Ishikawa (cell line): ENCODE data around the gene ATP2B2.
A peak's percentile ranks its signal among the peaks of the same experiment; 100 is the strongest.

Source experiments
- CEBPB ChIP-seq: IDR thresholded peaks from 2 replicates; pipeline ENCODE4 v1.6.1; 2012
- CREB1 ChIP-seq: IDR thresholded peaks from 2 replicates; pipeline ENCODE4 v1.6.1; 2012; ENCODE audit warnings: low read depth
- EGR1 ChIP-seq: IDR thresholded peaks from 2 replicates; pipeline ENCODE4 v1.6.1; 2012
- EP300 ChIP-seq: IDR thresholded peaks from 2 replicates; pipeline ENCODE4 v1.6.1; 2012; ENCODE audit warnings: borderline replicate concordance
- FOXM1 ChIP-seq: IDR thresholded peaks from 2 replicates; pipeline ENCODE4 v1.6.1; 2012; ENCODE audit warnings: low read depth, borderline replicate concordance
- NFIC ChIP-seq: IDR thresholded peaks from 2 replicates; pipeline ENCODE4 v1.6.1; 2012
- RAD21 ChIP-seq: IDR thresholded peaks from 2 replicates; pipeline ENCODE4 v1.6.1; 2012; ENCODE audit warnings: low read depth
- TAF1 ChIP-seq: IDR thresholded peaks from 2 replicates; pipeline ENCODE4 v1.6.1; 2012; ENCODE audit warnings: low read depth, mild to moderate bottlenecking
- TCF12 ChIP-seq: IDR thresholded peaks from 2 replicates; pipeline ENCODE4 v1.6.1; 2012; ENCODE audit warnings: low read depth
- TEAD4 ChIP-seq: IDR thresholded peaks from 2 replicates; pipeline ENCODE4 v1.6.1; 2012
- YY1 ChIP-seq: IDR thresholded peaks from 2 replicates; pipeline ENCODE4 v1.6.1; 2012; ENCODE audit warnings: low read depth
- ZBTB7A ChIP-seq: IDR thresholded peaks from 2 replicates; pipeline ENCODE4 v1.6.1; 2012; ENCODE audit warnings: low read depth
- TF ChIP-seq, protein P1 (sequence below): IDR thresholded peaks from 2 replicates; pipeline ENCODE4 v1.6.1; 2012
- TF ChIP-seq, protein P2 (sequence below): IDR thresholded peaks from 2 replicates; pipeline ENCODE4 v1.6.1; 2012
- TF ChIP-seq, protein P3 (sequence below): IDR thresholded peaks from 2 replicates; pipeline ENCODE4 v1.6.1; 2012; ENCODE audit warnings: low read depth, mild to moderate bottlenecking

Gene ATP2B2

DNA sequence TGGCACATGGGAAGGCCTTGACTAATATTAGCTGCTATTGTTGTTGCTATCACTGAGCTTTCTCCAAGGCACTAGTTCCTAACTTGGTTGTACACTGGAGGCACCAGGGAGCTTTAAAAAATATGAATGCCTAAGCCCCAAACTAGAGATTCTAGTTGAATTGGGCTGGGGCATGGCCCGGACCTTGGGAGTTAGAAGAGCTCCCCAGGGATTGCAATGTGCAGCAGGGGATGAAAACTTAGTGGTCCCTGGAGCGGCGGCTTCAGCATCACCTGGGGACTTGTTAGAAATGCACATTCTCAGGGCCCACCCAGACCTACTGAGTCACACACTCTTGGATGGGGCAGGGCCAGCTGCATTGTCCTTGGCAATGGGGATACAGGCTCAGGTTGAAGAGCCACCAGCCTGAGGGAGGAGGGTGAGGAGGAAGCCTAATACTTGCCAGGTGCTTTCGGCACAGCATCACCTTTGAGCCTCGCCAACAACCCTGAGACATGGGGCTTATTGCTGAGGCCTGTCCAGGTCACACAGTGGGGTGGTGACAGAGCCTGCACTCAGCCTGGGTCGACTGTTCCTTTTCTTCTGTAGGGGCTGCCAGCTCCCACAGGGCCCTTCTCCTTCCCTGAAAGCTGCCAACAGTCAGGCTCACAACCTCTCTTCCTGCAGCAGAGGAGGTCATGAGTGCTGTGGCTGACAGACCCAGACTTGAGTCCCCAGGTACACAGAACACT, 84.5 kb downstream of the ATP2B2 start:
- no peak for TF ChIP-seq CEBPB
- no peak for TF ChIP-seq EGR1
- TF ChIP-seq ZBTB7A: no peak

DNA sequence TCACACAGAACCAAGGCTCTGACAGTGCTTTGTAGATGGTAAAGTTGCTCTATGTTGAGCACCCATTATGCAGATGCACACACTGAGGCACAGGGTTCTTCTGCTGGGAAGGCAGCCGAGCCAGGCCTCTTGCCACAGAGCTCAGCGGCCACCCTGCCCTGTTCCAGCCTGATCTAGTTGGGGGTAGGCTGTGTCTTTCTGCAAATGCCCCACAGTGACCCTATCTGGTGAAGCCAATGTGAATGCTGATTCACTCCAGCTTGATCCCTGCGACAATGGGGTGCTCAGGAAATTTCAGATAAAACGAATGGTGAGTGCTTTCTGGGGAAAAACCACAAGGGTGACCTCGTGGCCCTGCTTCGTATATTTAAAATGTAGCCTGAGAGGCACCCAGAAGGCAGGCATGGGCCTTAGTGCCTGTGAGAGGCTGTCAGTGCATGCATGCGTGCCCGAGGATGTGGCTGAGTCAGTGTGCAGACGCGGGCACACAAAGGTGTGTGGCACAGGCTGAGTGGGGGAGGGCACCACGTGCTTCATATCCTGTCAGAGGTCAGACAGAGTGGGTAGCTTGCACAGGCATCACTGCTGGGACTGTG, 85.7 kb downstream of the ATP2B2 start:
- no peak for TF ChIP-seq RAD21
- TF ChIP-seq EP300: no peak
- no peak for TF ChIP-seq NFIC
- TF ChIP-seq FOXM1: no peak
- TF ChIP-seq CEBPB: no peak
- no peak for TF ChIP-seq TCF12
- TF ChIP-seq, protein P1, sequence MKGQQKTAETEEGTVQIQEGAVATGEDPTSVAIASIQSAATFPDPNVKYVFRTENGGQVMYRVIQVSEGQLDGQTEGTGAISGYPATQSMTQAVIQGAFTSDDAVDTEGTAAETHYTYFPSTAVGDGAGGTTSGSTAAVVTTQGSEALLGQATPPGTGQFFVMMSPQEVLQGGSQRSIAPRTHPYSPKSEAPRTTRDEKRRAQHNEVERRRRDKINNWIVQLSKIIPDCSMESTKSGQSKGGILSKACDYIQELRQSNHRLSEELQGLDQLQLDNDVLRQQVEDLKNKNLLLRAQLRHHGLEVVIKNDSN: no peak
- TF ChIP-seq, protein P2, sequence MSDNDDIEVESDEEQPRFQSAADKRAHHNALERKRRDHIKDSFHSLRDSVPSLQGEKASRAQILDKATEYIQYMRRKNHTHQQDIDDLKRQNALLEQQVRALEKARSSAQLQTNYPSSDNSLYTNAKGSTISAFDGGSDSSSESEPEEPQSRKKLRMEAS: no peak
- no peak for TF ChIP-seq CREB1
- no peak for TF ChIP-seq TEAD4
- no peak for TF ChIP-seq ZBTB7A
- TF ChIP-seq TAF1: no peak
- TF ChIP-seq YY1: no peak
- TF ChIP-seq, protein P3, sequence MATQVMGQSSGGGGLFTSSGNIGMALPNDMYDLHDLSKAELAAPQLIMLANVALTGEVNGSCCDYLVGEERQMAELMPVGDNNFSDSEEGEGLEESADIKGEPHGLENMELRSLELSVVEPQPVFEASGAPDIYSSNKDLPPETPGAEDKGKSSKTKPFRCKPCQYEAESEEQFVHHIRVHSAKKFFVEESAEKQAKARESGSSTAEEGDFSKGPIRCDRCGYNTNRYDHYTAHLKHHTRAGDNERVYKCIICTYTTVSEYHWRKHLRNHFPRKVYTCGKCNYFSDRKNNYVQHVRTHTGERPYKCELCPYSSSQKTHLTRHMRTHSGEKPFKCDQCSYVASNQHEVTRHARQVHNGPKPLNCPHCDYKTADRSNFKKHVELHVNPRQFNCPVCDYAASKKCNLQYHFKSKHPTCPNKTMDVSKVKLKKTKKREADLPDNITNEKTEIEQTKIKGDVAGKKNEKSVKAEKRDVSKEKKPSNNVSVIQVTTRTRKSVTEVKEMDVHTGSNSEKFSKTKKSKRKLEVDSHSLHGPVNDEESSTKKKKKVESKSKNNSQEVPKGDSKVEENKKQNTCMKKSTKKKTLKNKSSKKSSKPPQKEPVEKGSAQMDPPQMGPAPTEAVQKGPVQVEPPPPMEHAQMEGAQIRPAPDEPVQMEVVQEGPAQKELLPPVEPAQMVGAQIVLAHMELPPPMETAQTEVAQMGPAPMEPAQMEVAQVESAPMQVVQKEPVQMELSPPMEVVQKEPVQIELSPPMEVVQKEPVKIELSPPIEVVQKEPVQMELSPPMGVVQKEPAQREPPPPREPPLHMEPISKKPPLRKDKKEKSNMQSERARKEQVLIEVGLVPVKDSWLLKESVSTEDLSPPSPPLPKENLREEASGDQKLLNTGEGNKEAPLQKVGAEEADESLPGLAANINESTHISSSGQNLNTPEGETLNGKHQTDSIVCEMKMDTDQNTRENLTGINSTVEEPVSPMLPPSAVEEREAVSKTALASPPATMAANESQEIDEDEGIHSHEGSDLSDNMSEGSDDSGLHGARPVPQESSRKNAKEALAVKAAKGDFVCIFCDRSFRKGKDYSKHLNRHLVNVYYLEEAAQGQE: no peak
- TF ChIP-seq EGR1: no peak

DNA sequence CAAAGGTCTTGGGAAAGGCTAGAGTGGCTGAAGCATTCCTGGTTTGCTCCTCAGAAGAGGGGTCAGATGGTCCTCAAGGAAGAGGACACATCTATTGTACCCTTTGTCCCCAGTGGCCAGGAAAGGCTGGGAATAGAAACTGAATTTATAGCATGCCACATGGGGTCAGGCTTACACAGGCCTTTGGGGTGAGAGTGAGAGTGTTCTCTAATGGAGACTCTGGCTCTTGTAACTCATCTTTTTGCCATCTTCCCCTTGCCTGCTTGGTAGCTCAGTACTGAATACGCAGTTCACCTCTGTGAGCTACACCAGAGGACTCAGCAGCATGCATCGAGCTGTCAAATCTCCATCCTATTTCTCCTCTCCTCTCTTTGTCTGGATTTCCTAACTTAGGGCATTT, 87.5 kb downstream of the ATP2B2 start:
- TF ChIP-seq ZBTB7A (no peak), CREB1 (no peak), RAD21 (peak; percentile 45), EP300 (no peak)
- TF ChIP-seq, protein P2: no peak

DNA sequence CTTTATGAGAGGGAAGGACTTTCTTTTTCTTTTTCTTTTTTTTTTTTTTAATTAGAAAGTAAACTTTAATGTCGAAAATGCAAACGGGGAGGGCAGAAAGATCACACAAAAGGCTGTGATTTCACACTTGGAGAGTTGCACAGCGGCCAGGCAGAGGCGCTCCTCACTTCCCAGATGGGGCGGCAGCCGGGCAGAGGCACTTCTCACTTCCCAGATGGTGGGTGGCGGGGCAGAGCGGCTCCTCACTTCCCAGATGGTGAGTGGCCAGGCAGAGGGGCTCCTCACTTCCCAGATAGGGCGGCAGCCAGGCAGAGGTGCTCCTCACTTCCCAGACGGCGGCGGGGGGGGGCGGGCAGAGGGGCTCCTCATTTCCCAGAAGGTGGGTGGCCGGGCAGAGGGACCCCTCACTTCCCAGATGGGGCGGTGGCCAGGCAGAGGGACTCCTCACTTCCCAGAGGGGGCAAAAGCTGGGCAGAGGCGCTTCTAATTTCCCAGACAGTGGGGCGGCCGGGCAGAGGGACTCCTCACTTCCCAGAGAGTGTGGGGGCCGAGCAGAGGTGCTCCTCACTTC, 88.6 kb downstream of the ATP2B2 start:
- TF ChIP-seq TEAD4: no peak
- no peak for TF ChIP-seq CEBPB
- no peak for TF ChIP-seq CREB1
- no peak for TF ChIP-seq TCF12
- TF ChIP-seq EGR1: no peak

DNA sequence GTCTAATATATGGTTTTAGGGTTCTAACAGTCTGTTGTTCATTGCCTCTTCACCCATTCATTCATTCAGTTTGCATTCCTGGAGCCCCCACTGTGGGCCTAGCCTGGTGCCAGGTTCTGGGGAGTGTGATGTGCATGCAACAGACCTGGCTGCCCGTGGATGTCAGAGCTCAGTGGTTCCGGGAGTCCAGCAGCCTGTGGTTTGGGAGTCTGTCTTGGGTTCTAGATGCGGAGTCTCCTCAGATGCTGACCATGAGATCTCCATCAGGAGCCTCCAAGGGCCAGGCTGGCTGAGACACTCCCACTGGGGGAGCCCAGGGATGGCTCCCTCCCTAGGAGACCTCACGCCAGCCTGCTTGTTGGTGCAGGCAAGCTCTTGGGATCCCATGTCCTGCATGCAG, 92.3 kb downstream of the ATP2B2 start:
- no peak for TF ChIP-seq ZBTB7A
- no peak for TF ChIP-seq YY1
- TF ChIP-seq CEBPB: no peak
- no peak for TF ChIP-seq CREB1
- TF ChIP-seq TAF1: no peak
- no peak for TF ChIP-seq RAD21
- no peak for TF ChIP-seq NFIC
- no peak for TF ChIP-seq EGR1
- TF ChIP-seq EP300: no peak
- TF ChIP-seq TEAD4: no peak

DNA sequence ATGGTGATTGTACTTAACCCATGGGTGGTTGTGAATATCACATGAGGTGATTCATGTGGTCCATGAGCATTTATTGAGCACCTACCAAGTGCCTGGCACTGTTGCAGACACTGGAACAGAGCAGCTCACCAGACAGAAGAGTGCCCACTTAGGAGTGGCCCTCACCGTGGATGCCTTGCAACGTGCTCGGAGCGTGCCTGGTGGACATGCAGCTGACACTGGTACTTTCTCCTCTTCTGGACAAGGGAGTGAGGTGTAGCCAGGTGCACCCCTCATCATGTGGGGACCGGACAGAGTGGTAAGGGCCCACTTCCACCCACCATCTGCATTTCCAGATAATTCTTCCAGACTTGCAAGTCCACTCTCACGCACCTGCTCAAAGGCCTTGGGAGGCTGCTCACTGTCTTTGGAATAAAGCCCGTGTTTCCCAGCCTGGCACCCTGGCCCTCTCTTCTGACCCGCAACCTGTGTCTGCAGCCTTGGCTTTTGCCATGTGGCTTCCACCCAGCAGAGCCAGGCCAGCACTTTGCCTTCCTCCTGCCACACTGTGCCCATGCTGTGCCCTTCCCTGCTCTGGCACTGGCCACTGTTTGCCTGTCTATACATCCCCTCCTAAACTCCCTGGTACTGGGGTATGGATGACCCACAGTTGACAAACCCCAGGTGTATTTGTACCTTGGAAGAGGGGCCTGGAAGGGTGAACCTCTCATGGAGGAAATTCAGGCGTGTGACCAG, 93.6 kb downstream of the ATP2B2 start:
- TF ChIP-seq FOXM1: no peak
- no peak for TF ChIP-seq TEAD4
- TF ChIP-seq, protein P2: no peak
- no peak for TF ChIP-seq ZBTB7A
- TF ChIP-seq NFIC: no peak
- TF ChIP-seq, protein P1: no peak
- no peak for TF ChIP-seq TCF12
- TF ChIP-seq, protein P3: no peak
- TF ChIP-seq CEBPB: no peak
- no peak for TF ChIP-seq EP300
- no peak for TF ChIP-seq RAD21
- no peak for TF ChIP-seq CREB1
- no peak for TF ChIP-seq YY1
- TF ChIP-seq EGR1: no peak
- TF ChIP-seq TAF1: no peak
